Psoas muscle (tissue), 8 donors: ENCODE data around the gene SLC22A31. TPM values are rescaled to one million over a fixed set of nuclear protein-coding genes. Genes with fewer than 3 reads are reported as not detected.

Experiments
- ATAC-seq, 4 donors: fragments of 200-7000 bp; cut with Tn5 transposase; one replicate each; pipeline ENCODE4 v1.9.1; 2020; ENCODE audit warnings: moderate library complexity in 3 of 4, mild to moderate bottlenecking in 2 of 4
- DNase-seq, 2 donors: peaks; one replicate each; pipeline ENCODE4 v3.0.0-alpha.2; 2020
- H3K27ac ChIP-seq: fragments of 200-600 bp; one replicate; pipeline ENCODE4 v1.8.0; 2022
- H3K27me3 ChIP-seq, 3 donors: fragments of 200-600 bp in 1 of 3; one replicate each; pipeline versions ENCODE4 v1.6.1 to v1.8.0; 2013 to 2022; ENCODE audit warnings: low read length in 2 of 3, mild to moderate bottlenecking in 2 of 3, moderate library complexity in 1 of 3; ENCODE audit not compliant: insufficient read depth in 3 of 3
- H3K36me3 ChIP-seq, 2 donors: fragments of 200-600 bp in 1 of 2; one replicate each; pipeline versions ENCODE4 v1.6.1 to v1.8.0; 2013 to 2022; ENCODE audit warnings: low read depth in 1 of 2, mild to moderate bottlenecking in 1 of 2, moderate library complexity in 1 of 2; ENCODE audit not compliant: insufficient read depth in 1 of 2
- H3K4me1 ChIP-seq: fragments of 200-600 bp; one replicate; pipeline ENCODE4 v1.8.0; 2022
- H3K4me3 ChIP-seq: fragments of 200-600 bp; one replicate; pipeline ENCODE4 v1.8.0; 2022; ENCODE audit warnings: mild to moderate bottlenecking
- H3K9me3 ChIP-seq: fragments of 200-600 bp; one replicate; pipeline ENCODE4 v1.8.0; 2022
- CTCF ChIP-seq: fragments of 200-600 bp; IDR thresholded peaks from one replicate; pipeline ENCODE4 v1.8.0; 2022; ENCODE audit warnings: antibody characterized with exemption
- WGBS, 3 donors: extraction: QIAGEN DNeasy Blood & Tissue Kit; methylation state at CpG; one replicate each; pipeline versions ENCODE4 v1.1.6 to v1.1.7; 2013; 5-methylcytosine and 5-hydroxymethylcytosine counted together
- intact Hi-C, 2 donors: fragments of 100-400 bp; cut with DNase I; formaldehyde crosslinking; loops; one replicate each; pipeline versions ENCODE4 v1.11.0 to v1.14.2; 2022
- polyA plus RNA-seq, 3 donors: library from polyadenylated mRNA; stranded (reverse); fragments of 200-250 nt; gene quantifications; one replicate each; pipeline ENCODE4 v1.2.3, GENCODE V29; 2013
- total RNA-seq, 4 donors: library from RNA; stranded (reverse); fragmentation: NEBNext Ultra II Directional in 2 of 4; extraction: Animal tissue kit (Norgen Biotek cat#: 25700) in 2 of 4; gene quantifications; one replicate each; pipeline versions ENCODE4 v1.2.1 to v1.2.4, GENCODE V29; 2021 to 2023
- donor health status: healthy with polysubstance abuse.
- donor health status: DM: no; HTN: no; CAD: no; lungs with moderate emphysema.
- donor health status: Bipolar disorder and iron deficiency.
- donor health status: healthy.
- donor health status: DM: yes; HTN: yes; CAD: no.
- donor health status: DM: no; HTN: no; CAD: no.
- donor health status: DM: no; HTN: no; CAD: no.
- donor health status: DM: yes; HTN: yes; CAD: no.

Gene SLC22A31
- total and polyA plus RNA-seq, 7 donors: 0.03 TPM; not detected in 6

- no peaks in the 10 kb centered on the region for H3K9me3 ChIP-seq
- no peak overlapping the region for H3K4me3 ChIP-seq
- ATAC-seq (no peak), DNase-seq (no peak)
- no peak overlapping the region for H3K27ac ChIP-seq
- 84 to 86% (median 85%) methylated on average over 36 to 40 of the region's 40 CpGs for WGBS, 3 donors
- H3K27me3 ChIP-seq: peaks cover 0 to 27% (median 2%) of the 10 kb centered on the region in 3 donors
- no peak for TF ChIP-seq CTCF
- intact Hi-C loops: no loop called here
- H3K36me3 ChIP-seq: no peaks in the 10 kb centered on the region
- peaks cover under 1% of the 10 kb centered on the region for H3K4me1 ChIP-seq
Observed at GRCh38 chr16:89161763-89162713, 38.3 kb downstream of the SLC22A31 start.

GRCh38 chr16:89160977-89161701 lies 39.2 kb downstream of the SLC22A31 start:
- H3K4me1 ChIP-seq: peaks cover 9% of the 10 kb centered on the region
- H3K9me3 ChIP-seq: no peaks in the 10 kb centered on the region
- no peak for TF ChIP-seq CTCF
- H3K27ac ChIP-seq: no peak overlapping the region
- H3K27me3 ChIP-seq: peaks cover 0 to 22% (median 2%) of the 10 kb centered on the region in 3 donors
- intact Hi-C loops: no loop called here
- no peaks in the 10 kb centered on the region for H3K36me3 ChIP-seq
- H3K4me3 ChIP-seq: no peak overlapping the region
- DNase-seq (no peak), ATAC-seq (no peak)
- 81 to 87% (median 85%) methylated on average over 28 to 29 of the region's 29 CpGs for WGBS, 3 donors

GRCh38 chr16:89159850-89160354 lies 40.4 kb downstream of the SLC22A31 start:
- H3K27me3 ChIP-seq: peaks cover 0 to 22% (median 2%) of the 10 kb centered on the region in 3 donors
- 83 to 89% (median 86%) methylated on average over 17 to 20 of the region's 20 CpGs for WGBS, 3 donors

More at GRCh38 chr16:89159850-89160354, 40.4 kb downstream of the SLC22A31 start:
- DNase-seq (no peak), ATAC-seq (no peak)
- Histone ChIP-seq H3K4me1 (peaks cover 21% of the 10 kb centered on the region), H3K9me3 (no peaks in the 10 kb centered on the region), H3K4me3 (no peak overlapping the region), H3K36me3 (no peaks in the 10 kb centered on the region), H3K27ac (no peak overlapping the region)
- no peak for TF ChIP-seq CTCF
- intact Hi-C loops: no loop called here
